ENCODE results near the gene MATCAP1. TPM values are rescaled to one million over a fixed set of nuclear protein-coding genes. Genes with fewer than 3 reads are reported as not detected.

MATCAP1 gene
- total and polyA plus RNA-seq, 2 of the 13 experiments (the other 11 are each of a cell fraction or from before 2014, with no cell fraction given), result 11.2 to 24.5 TPM

GRCh38 chr16:67173808-67174705 lies 9.7 kb downstream of the MATCAP1 start (continued):
- TF ChIP-seq ZNF674 (CRISPR knock-in tag; IDR thresholded peaks at IDR 0.05; ENCODE audit: low read depth), result 0 out of 2 replicates have a peak, but pooled peaks have one; percentile 11
- no peak for TF ChIP-seq NCOA5 (CRISPR knock-in tag; IDR thresholded peaks at IDR 0.05)
- peak; percentile 27; the same call in 1 of the 2 replicates for TF ChIP-seq ZNF770 (CRISPR knock-in tag; IDR thresholded peaks at IDR 0.05)
- no peak; the same call in 1 of the 2 replicates for TF ChIP-seq ZNF740 (CRISPR knock-in tag; IDR thresholded peaks at IDR 0.05)
- TF ChIP-seq HIC2 (CRISPR knock-in tag; IDR thresholded peaks at IDR 0.05; ENCODE audit: low read depth), result peak; percentile 99
- 0 out of 2 replicates have a peak, but pooled peaks have one; percentile 84 for TF ChIP-seq KDM3A (CRISPR knock-in tag; IDR thresholded peaks at IDR 0.05; ENCODE audit: low read depth)
- peak; percentile 92 for TF ChIP-seq TBX2 (CRISPR knock-in tag; IDR thresholded peaks at IDR 0.05; ENCODE audit: borderline replicate concordance)
- no peak for TF ChIP-seq ZNF3 (CRISPR knock-in tag; IDR thresholded peaks at IDR 0.05)
- peak; percentile 60; the same call in 1 of the 2 replicates for TF ChIP-seq PHF20 (CRISPR knock-in tag; IDR thresholded peaks at IDR 0.05)
- no peak for TF ChIP-seq FOXO4 (CRISPR knock-in tag; conservative IDR thresholded peaks at IDR 0.05)
- TF ChIP-seq ASH2L (IDR thresholded peaks at IDR 0.05; ENCODE audit: insufficient read length, low read depth, low read length), result peak; percentile 45
- TF ChIP-seq NR0B2 (CRISPR knock-in tag; IDR thresholded peaks at IDR 0.05), result peak; percentile 88
- TF ChIP-seq TAF1 (CRISPR knock-in tag; IDR thresholded peaks at IDR 0.05), result peak; percentile 70
- no peak for TF ChIP-seq LCORL (IDR thresholded peaks at IDR 0.05)
- TF ChIP-seq LCORL (CRISPR knock-in tag; IDR thresholded peaks at IDR 0.05), result peak; percentile 93
- peak; percentile 81 for TF ChIP-seq ZNF609 (CRISPR knock-in tag; IDR thresholded peaks at IDR 0.05; ENCODE audit: borderline replicate concordance)

All from HepG2 (cell line).